GM19099 (cell line): ENCODE measurements around the gene ZNF699.

Source experiments
- POLR2A ChIP-seq: IDR thresholded peaks from 3 replicates; pipeline ENCODE4 v1.6.1; 2011; ENCODE audit warnings: low read depth; ENCODE audit not compliant: insufficient read length; ENCODE audit errors: extremely low read depth

The ZNF699 gene

GRCh38 chr19:9308091-9308770, 1.4 kb downstream of the ZNF699 start:
- no peak for TF ChIP-seq POLR2A

GRCh38 chr19:9306443-9306842, 3.2 kb downstream of the ZNF699 start:
- no peak for TF ChIP-seq POLR2A

- TF ChIP-seq POLR2A: no peak
Measured at GRCh38 chr19:9296336-9296735, 13.3 kb downstream of the ZNF699 start.

GRCh38 chr19:9295411-9295849, 14.2 kb downstream of the ZNF699 start:
- TF ChIP-seq POLR2A: no peak

- TF ChIP-seq POLR2A: no peak
Measured at GRCh38 chr19:9289231-9289884, 20.3 kb downstream of the ZNF699 start.

- TF ChIP-seq POLR2A: no peak
Measured at GRCh38 chr19:9251236-9251635, 58.4 kb downstream of the ZNF699 start.

- no peak for TF ChIP-seq POLR2A
Measured at GRCh38 chr19:9250630-9251029, 59.0 kb downstream of the ZNF699 start, which contains the start of gene OR7E24. Gene OR7E24, plus strand, starts transcription at chr19:9250930. Its CDS starts 114 bp downstream, at chr19:9251044.
